Middle frontal gyrus (tissue), 1 donor: ENCODE data around the gene WDR5B.
A peak's percentile ranks its signal among the peaks of the same experiment; 100 is the strongest.
"Not testable (repeated sequence)": the region's sequence is repeated elsewhere in the genome, so short reads cannot be mapped to it uniquely, and the experiment has no call there.

Experiments
- DNase-seq: peaks from one replicate; pipeline ENCODE4 v3.0.0-alpha.2; 2015; ENCODE audit warnings: low spot score; ENCODE audit errors: extremely low spot score

Gene WDR5B

GRCh38 chr3:122415762-122416654 lies at the start of gene WDR5B:
Gene WDR5B (minus strand): TSS chr3:122416062. CDS start chr3:122415528, 534 bp downstream.
- peak; percentile 97 for DNase-seq

- DNase-seq: no peak
These were observed 48.8 kb upstream of the WDR5B start for GRCh38 chr3:122464659-122465058.

- DNase-seq: no peak
These were observed 46.5 kb upstream of the WDR5B start for GRCh38 chr3:122462406-122462805.

GRCh38 chr3:122461806-122462205 lies 45.9 kb upstream of the WDR5B start:
- DNase-seq: no peak

- DNase-seq: no peak
These were observed 43.1 kb upstream of the WDR5B start for GRCh38 chr3:122458992-122459391.

- DNase-seq: no peak
These were observed 41.8 kb upstream of the WDR5B start for GRCh38 chr3:122457706-122458105.

GRCh38 chr3:122456074-122456473 lies 40.2 kb upstream of the WDR5B start:
- no peak for DNase-seq

GRCh38 chr3:122451371-122451770 lies 35.5 kb upstream of the WDR5B start:
- no peak for DNase-seq

GRCh38 chr3:122448218-122448617 lies 32.4 kb upstream of the WDR5B start:
- DNase-seq: not testable (repeated sequence)

GRCh38 chr3:122444491-122444887 lies 28.6 kb upstream of the WDR5B start:
- DNase-seq: not testable (repeated sequence)

GRCh38 chr3:122443762-122444490 lies 28.1 kb upstream of the WDR5B start:
- DNase-seq: not testable (repeated sequence)

GRCh38 chr3:122443090-122443489 lies 27.2 kb upstream of the WDR5B start:
- no peak for DNase-seq

- DNase-seq: no peak
These were observed 20.1 kb upstream of the WDR5B start for GRCh38 chr3:122435950-122436349.

GRCh38 chr3:122430371-122430770 lies 14.5 kb upstream of the WDR5B start:
- no peak for DNase-seq

GRCh38 chr3:122427857-122428471 lies 12.1 kb upstream of the WDR5B start:
- DNase-seq: no peak

- no peak for DNase-seq
These were observed 6.0 kb upstream of the WDR5B start for GRCh38 chr3:122421836-122422235.

GRCh38 chr3:122421101-122421500 lies 5.2 kb upstream of the WDR5B start:
- no peak for DNase-seq

GRCh38 chr3:122416966-122417365 lies 1.1 kb upstream of the WDR5B start:
- no peak for DNase-seq

- no peak for DNase-seq
These were observed 638 bp downstream of the WDR5B start for GRCh38 chr3:122415104-122415744.

GRCh38 chr3:122414391-122414790 lies 1.5 kb downstream of the WDR5B start:
- DNase-seq: no peak

GRCh38 chr3:122410639-122411038 lies 5.2 kb downstream of the WDR5B start:
- DNase-seq: no peak
